OCI-LY3 (cell line): ENCODE data around the gene RFC2.
"Not testable (repeated sequence)": the region's sequence is repeated elsewhere in the genome, so short reads cannot be mapped to it uniquely, and the experiment has no call there.

Source experiments
- H2AFZ ChIP-seq: fragments of 200-600, 300-600 bp; shearing (Covaris generic); 2 replicates; pipeline ENCODE4 v1.6.0; 2014; ENCODE audit warnings: antibody characterized with exemption, low read depth, low read length
- H3K27ac ChIP-seq: fragments of 200-600, 300-600 bp; sonication (generic); 2 replicates; pipeline ENCODE4 v1.5.1; 2014; ENCODE audit warnings: mild to moderate bottlenecking, low read length, moderate library complexity, mixed read lengths
- H3K27me3 ChIP-seq: fragments of 200-600, 300-600 bp; sonication (generic); 2 replicates; pipeline ENCODE4 v1.6.1; 2014; ENCODE audit warnings: low read depth, low read length, mixed read lengths
- H3K36me3 ChIP-seq: fragments of 200-600, 300-600 bp; sonication (generic); replicated peaks from 2 replicates; pipeline ENCODE3; 2014; ENCODE audit warnings: low read depth, low read length, mixed read lengths
- H3K4me1 ChIP-seq: fragments of 300-600, 200-600 bp; sonication (generic); 2 replicates; pipeline ENCODE4 v1.6.1; 2014; ENCODE audit warnings: low read length, mixed read lengths
- H3K4me2 ChIP-seq: fragments of 200-600, 300-600 bp; sonication (generic); 2 replicates; pipeline ENCODE4 v1.6.1; 2014; ENCODE audit warnings: low read length, mixed read lengths
- H3K4me3 ChIP-seq: fragments of 300-600, 200-600 bp; sonication (generic); 2 replicates; pipeline ENCODE4 v1.5.1; 2014; ENCODE audit warnings: antibody characterized with exemption, mild to moderate bottlenecking, low read length, moderate library complexity
- H3K79me2 ChIP-seq: fragments of 300-600, 200-600 bp; shearing (Covaris generic); 2 replicates; pipeline ENCODE4 v1.6.1; 2014; ENCODE audit warnings: mild to moderate bottlenecking, low read length, mixed read lengths
- H3K9ac ChIP-seq: fragments of 300-600, 200-600 bp; shearing (Covaris generic); 2 replicates; pipeline ENCODE4 v1.6.0; 2014; ENCODE audit warnings: mild to moderate bottlenecking, low read length, moderate library complexity
- H3K9me3 ChIP-seq: fragments of 200-600, 300-600 bp; shearing (Covaris generic); 2 replicates; pipeline ENCODE4 v1.6.1; 2014; ENCODE audit warnings: low read length, mixed read lengths; ENCODE audit not compliant: insufficient read depth
- H4K20me1 ChIP-seq: fragments of 200-600, 300-600 bp; sonication (generic); 2 replicates; pipeline ENCODE4 v1.6.1; 2016; ENCODE audit warnings: low read length, mixed read lengths; ENCODE audit not compliant: insufficient read depth
- EZH2phosphoT487 ChIP-seq: fragments of 200-600 bp; shearing (Covaris generic); IDR thresholded peaks from 2 replicates; pipeline ENCODE4 v1.6.1; 2018; ENCODE audit warnings: antibody characterized with exemption, mixed run types, low read depth
- TF ChIP-seq, protein P1 (sequence below): fragments of 200-600, 300-600 bp; sonication (generic); IDR thresholded peaks from 2 replicates; pipeline ENCODE4 v1.5.1; 2014; ENCODE audit warnings: antibody characterized with exemption, low read length, low read depth

RFC2 gene

DNA sequence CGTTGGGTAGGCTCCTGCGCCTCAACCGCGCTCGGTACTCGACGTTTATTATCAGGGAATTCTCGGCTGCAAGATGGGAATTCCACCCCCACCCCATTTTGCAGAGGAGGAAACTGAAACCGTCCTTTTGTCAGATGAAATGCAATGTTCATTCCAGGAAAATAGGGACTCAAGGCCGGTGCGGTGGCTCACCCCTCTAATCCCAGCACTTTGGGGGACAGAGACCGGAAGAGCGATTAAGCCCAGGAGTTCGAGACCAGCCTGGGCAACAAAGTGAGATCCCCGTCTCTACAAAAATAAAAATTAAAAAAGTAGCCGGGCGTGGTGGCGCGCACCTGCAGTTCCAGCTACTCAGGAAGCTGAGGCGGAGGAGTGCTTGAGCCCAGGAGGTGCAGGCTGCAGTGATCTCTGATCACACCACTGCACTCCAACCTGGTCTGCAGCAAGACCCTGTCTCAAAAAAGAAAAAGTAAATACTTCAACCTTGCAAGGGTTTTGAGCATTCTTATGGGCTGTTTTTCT, 720 bp upstream of the RFC2 start:
- Histone ChIP-seq H3K36me3 (peaks cover 14% of the 10 kb centered on the region), H3K27ac (peak overlapping the region; percentile 52), H3K79me2 (peaks cover 44% of the 10 kb centered on the region), H3K9ac (peak overlapping the region; percentile 98), H3K4me2 (peak overlapping the region; percentile 65), H3K4me1 (peaks cover 13% of the 10 kb centered on the region), H3K9me3 (no peaks in the 10 kb centered on the region), H4K20me1 (no peaks in the 10 kb centered on the region), H3K27me3 (no peaks in the 10 kb centered on the region), H2AFZ (peak overlapping the region; percentile 55; the same call in 1 of the 2 replicates), H3K4me3 (peak overlapping the region; percentile 94)
- TF ChIP-seq, protein P1, sequence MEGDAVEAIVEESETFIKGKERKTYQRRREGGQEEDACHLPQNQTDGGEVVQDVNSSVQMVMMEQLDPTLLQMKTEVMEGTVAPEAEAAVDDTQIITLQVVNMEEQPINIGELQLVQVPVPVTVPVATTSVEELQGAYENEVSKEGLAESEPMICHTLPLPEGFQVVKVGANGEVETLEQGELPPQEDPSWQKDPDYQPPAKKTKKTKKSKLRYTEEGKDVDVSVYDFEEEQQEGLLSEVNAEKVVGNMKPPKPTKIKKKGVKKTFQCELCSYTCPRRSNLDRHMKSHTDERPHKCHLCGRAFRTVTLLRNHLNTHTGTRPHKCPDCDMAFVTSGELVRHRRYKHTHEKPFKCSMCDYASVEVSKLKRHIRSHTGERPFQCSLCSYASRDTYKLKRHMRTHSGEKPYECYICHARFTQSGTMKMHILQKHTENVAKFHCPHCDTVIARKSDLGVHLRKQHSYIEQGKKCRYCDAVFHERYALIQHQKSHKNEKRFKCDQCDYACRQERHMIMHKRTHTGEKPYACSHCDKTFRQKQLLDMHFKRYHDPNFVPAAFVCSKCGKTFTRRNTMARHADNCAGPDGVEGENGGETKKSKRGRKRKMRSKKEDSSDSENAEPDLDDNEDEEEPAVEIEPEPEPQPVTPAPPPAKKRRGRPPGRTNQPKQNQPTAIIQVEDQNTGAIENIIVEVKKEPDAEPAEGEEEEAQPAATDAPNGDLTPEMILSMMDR, result no peak
- no peak for TF ChIP-seq EZH2phosphoT487

- Histone ChIP-seq H3K4me3 (peak overlapping the region; percentile 94), H4K20me1 (no peaks in the 10 kb centered on the region), H3K27me3 (no peaks in the 10 kb centered on the region), H2AFZ (peak overlapping the region; percentile 61; the same call in 1 of the 2 replicates), H3K9ac (peak overlapping the region; percentile 98), H3K4me1 (peaks cover 13% of the 10 kb centered on the region), H3K79me2 (peaks cover 44% of the 10 kb centered on the region), H3K4me2 (peak overlapping the region; percentile 83), H3K9me3 (no peaks in the 10 kb centered on the region), H3K27ac (peak overlapping the region; percentile 70), H3K36me3 (peaks cover 21% of the 10 kb centered on the region)
- TF ChIP-seq EZH2phosphoT487, result no peak
- TF ChIP-seq, protein P1, result no peak
Measured at GRCh38 chr7:74253835-74254128, 417 bp downstream of the RFC2 start.

DNA sequence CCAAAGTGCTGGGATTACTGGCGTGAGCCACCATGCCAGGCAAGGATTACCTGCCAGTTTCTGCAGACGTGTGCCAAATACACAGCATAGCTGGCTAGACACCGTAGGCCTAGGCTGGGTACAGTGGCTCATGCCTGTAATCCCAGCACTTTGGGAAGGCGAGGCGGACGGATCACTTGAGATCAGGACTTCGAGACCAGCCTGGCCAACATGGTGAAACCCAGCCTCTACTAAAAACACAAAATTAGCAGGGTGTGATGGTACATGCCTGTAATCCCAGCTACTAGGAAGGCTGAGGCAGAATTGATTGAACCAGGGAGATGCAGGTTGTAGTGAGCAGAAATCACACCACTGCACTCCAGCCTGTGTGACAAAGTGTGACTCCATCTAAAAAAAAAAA, 868 bp downstream of the RFC2 start:
- peak overlapping the region; percentile 98 for H3K9ac ChIP-seq
- H3K79me2 ChIP-seq, result peaks cover 44% of the 10 kb centered on the region
- H3K9me3 ChIP-seq, result no peaks in the 10 kb centered on the region
- peak overlapping the region; percentile 83 for H3K4me2 ChIP-seq
- no peak overlapping the region for H2AFZ ChIP-seq
- H4K20me1 ChIP-seq, result no peaks in the 10 kb centered on the region
- peaks cover 24% of the 10 kb centered on the region for H3K36me3 ChIP-seq
- H3K4me3 ChIP-seq, result peak overlapping the region; percentile 94
- H3K27me3 ChIP-seq, result no peaks in the 10 kb centered on the region
- H3K4me1 ChIP-seq, result peaks cover 13% of the 10 kb centered on the region
- TF ChIP-seq, protein P1, result no peak
- TF ChIP-seq EZH2phosphoT487, result no peak
- H3K27ac ChIP-seq, result peak overlapping the region; percentile 70

GRCh38 chr7:74252893-74253292, 1.3 kb downstream of the RFC2 start:
- TF ChIP-seq, protein P1, result no peak
- no peak for TF ChIP-seq EZH2phosphoT487

GRCh38 chr7:74249058-74249457, 5.1 kb downstream of the RFC2 start:
- H3K36me3 ChIP-seq, result peaks cover 40% of the 10 kb centered on the region
- H4K20me1 ChIP-seq, result not testable (repeated sequence)

More at GRCh38 chr7:74252893-74253292, 1.3 kb downstream of the RFC2 start:
- Histone ChIP-seq H3K9ac (peak overlapping the region; percentile 98; the same call in 1 of the 2 replicates), H3K79me2 (peaks cover 44% of the 10 kb centered on the region), H3K4me2 (peak overlapping the region; percentile 83), H2AFZ (no peak overlapping the region), H4K20me1 (no peaks in the 10 kb centered on the region), H3K4me3 (peak overlapping the region; percentile 94), H3K27me3 (no peaks in the 10 kb centered on the region), H3K27ac (no peak overlapping the region), H3K4me1 (peaks cover 13% of the 10 kb centered on the region), H3K36me3 (peaks cover 27% of the 10 kb centered on the region), H3K9me3 (no peaks in the 10 kb centered on the region)

More at GRCh38 chr7:74249058-74249457, 5.1 kb downstream of the RFC2 start:
- H2AFZ ChIP-seq, H3K27ac ChIP-seq, H3K9ac ChIP-seq, H3K9me3 ChIP-seq, H3K4me2 ChIP-seq, H3K4me3 ChIP-seq, H3K4me1 ChIP-seq, H3K27me3 ChIP-seq: not testable (repeated sequence)
- peaks cover 31% of the 10 kb centered on the region for H3K79me2 ChIP-seq
